Pons (tissue), 1 donor: ENCODE results near the gene GFM1.

ENCODE experiments used
- DNase-seq: peaks from one replicate; pipeline ENCODE4 v3.0.0-alpha.2; 2016; ENCODE audit warnings: low spot score

Gene GFM1

DNA sequence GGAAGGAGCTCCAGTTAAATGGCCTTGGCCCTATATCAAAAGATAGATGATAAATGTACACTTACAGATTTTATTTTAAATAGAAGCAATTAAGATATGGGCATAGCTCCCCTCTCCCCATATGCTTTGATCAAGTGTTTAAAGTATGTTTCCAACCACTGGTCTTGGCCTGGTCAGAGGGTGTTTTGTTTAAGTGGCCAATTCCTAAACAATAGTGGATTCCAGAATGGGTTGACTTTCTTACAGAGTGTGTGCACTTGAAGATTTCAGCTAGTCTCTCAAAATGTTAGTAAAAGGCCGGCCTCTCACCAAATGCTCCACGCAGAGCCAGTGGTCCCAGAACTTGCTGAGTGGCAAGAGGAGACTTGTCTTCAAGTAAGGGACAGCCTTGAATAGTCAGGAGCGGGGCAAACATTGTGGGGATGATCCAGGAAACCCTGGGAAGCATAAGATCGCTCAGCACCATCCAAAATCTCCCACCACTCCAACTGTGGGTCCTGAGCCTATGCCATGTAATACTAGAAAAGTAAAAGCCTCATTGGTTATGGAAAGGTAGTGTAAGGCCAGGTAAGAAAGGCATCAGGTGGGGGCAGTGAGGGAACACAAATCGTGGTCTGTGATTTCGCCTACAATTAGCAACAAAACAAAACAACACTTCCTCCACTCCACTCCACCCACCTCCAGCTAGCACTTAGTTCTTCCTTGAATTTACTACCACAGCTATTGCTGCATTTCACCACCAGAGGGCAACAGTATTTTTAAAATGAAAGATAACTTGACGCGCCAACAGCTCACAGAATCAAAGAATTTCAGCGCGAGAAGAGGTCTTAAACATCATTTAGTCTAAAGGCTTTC, 83.1 kb downstream of the GFM1 start:
- peak; percentile 78 for DNase-seq

GRCh38 chr3:158728061-158728377, 83.7 kb downstream of the GFM1 start:
- DNase-seq = no peak

DNA sequence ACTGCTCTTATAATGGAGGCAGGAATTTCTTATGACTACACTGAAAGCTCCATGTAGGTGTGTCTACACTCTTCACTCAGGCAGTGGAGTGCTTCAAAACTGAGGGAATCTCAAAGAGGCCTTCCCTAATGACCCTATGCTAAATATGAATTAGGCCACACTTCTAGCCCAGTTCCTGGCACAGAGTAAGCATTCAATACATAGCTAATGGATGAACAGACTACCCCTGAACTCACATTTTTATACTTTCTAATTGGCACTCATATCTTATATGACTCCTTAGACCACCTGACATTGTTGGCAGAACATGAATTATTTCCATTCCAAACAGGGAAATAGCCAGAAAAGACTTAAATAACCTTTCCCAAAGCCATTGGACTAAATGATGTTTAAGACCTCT, 84.5 kb downstream of the GFM1 start:
- DNase-seq = no peak

- DNase-seq = no peak
Measured at GRCh38 chr3:158731486-158731885, 87.2 kb downstream of the GFM1 start.

DNA sequence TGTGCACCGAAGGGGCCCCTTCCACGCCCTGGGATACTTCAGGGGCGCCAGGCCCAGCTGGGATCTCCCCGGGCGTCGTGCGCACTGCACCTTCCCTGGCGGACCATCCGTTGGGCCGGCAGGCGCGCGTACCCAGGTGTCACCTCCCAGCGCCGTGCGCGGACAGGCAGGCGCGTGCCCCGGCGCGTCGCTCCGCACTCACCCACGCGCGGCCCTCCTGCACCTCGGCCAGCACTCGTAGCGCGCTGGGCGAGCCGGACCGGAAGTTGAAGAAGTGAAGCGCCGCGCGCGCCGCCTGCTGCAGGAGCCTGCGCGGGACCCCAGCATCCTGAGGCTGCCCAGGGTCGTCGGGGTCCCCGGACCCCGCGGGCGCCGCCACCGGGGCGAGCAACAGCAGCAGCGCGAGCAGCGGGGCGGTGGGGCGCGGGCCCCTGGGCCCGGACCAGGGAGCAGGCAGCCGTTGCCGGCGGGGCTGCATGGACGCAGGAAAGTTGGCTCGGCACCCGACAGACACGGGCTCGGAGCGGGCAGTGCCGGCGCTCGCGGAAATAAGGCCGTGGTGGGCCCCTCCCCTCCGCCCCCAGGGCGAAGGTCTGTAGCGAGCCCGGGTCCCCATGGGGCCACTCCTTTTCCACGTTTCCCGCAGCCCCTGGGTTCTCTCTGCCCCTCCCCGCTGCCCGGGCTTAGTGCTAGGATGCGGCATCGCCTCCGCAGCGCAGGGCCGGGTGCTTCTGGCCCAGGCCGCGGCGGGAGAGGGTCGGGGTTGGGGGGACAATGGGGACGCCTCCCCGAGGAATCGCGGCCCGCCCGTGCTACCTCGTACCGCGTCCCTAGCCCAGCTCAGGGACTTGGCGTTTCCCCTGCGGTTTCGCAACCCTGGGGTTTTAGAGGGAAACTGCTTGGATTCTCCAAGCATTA, 87.9 kb downstream of the GFM1 start, which contains the start of gene RARRES1:
RARRES1 (minus strand) TSS at position 520 of the 918 bp plus-strand sequence; CDS start at position 478, 42 bp downstream.
- no peak for DNase-seq

GRCh38 chr3:158732856-158733200, 88.5 kb downstream of the GFM1 start:
- no peak for DNase-seq

- no peak for DNase-seq
Measured at GRCh38 chr3:158733656-158734055, 89.3 kb downstream of the GFM1 start.

DNA sequence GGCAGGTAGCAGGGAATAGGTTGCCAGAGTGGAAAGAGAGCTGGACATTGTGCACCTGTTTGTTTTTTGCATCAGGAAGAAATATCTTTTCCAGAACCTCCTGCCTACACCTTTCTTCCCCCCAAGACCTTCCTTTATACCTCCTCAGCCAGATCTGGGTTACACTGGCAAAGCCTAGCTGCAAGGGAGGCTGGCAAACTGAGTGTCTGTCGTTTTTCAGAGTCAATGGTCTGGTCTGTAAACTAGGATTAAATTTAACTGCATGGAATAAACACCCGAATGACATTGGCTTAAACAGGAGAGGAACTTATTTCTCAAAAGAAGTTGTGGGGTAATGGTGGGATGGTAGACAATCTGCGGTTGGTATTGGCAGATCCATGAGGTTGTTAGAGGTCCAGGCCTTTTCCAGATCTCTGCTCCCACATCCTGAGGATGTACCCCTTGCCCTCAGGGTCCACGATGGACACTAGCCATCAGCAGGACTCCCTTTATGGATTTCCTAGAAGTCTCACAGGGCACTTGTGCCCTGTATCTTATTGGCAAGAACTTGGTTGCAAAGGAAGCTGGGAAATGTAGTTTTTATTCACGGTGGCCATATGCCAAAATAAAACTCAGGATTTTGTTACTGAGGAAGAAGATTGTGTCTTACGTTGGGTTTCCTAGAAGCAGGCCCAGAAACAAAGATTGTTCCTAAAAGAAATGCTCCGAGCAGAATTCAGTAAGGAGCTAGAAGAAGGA, 91.1 kb downstream of the GFM1 start:
- DNase-seq = no peak

- DNase-seq = no peak
Measured at GRCh38 chr3:158737410-158737809, 93.1 kb downstream of the GFM1 start.

GRCh38 chr3:158737976-158738615, 93.8 kb downstream of the GFM1 start:
- no peak for DNase-seq

GRCh38 chr3:158738653-158739052, 94.3 kb downstream of the GFM1 start:
- DNase-seq = no peak

DNA sequence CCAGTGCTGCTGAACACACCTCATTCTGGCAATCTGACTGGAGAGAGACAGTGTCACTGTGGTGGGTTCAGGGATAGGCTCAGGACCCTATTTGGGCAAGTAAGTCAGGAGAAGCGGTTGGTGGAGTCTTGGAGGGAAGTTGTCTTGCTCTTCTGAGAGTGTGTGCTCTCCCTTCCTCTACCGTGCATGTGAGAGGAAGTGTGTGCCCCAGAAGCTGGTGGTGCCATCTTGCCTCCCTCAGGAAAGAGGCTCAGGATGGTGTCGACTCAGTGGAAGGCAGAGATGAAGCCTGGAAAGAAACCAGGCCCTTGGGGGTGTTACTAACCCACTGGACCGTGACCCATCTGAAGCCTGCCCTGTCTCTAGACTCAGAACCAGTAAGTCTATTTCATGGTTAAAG, 94.8 kb downstream of the GFM1 start:
- no peak for DNase-seq

DNA sequence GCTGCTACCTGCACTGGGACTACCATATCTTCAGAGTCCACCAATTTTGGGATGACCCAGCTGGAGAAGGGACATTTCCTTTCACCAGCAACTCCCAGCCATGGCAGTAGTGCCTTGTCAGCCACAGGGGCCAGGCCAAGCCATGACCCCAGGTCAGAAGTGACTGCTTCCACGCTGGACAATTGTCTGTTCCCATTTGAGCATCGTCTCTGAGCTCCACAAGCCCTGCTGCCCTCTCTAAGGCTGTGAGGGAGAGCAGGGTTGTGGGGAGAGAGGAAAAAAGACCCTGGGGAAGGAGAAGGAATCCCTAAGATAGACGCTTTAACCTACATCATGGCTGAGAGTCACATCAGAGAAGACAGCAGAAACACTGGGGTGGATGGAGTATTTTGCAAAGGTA, 95.3 kb downstream of the GFM1 start:
- no peak for DNase-seq
